Upper lobe of right lung (tissue), 1 donor: Measurements from ENCODE around the gene SRM. TPM values are rescaled to one million over a fixed set of nuclear protein-coding genes. Genes with fewer than 3 reads are reported as not detected.
A peak's percentile ranks its signal among the peaks of the same experiment; 100 is the strongest.
"Not testable (repeated sequence)": the region's sequence is repeated elsewhere in the genome, so short reads cannot be mapped to it uniquely, and the experiment has no call there.

Source experiments
- ATAC-seq: fragments of 200-7000 bp; cut with Tn5 transposase; one replicate; pipeline ENCODE4 v1.9.1; 2020; ENCODE audit warnings: mild to moderate bottlenecking, moderate library complexity
- DNase-seq: peaks from one replicate; pipeline ENCODE4 v3.0.0-alpha.2; 2020
- H3K27ac ChIP-seq: fragments of 200-600 bp; one replicate; pipeline ENCODE4 v1.8.0; 2022
- H3K27me3 ChIP-seq: fragments of 200-600 bp; one replicate; pipeline ENCODE4 v1.8.0; 2022; ENCODE audit warnings: mild to moderate bottlenecking
- H3K36me3 ChIP-seq: fragments of 200-600 bp; one replicate; pipeline ENCODE4 v1.8.0; 2022
- H3K4me1 ChIP-seq: fragments of 200-600 bp; one replicate; pipeline ENCODE4 v1.8.0; 2022
- H3K4me3 ChIP-seq: fragments of 200-600 bp; one replicate; pipeline ENCODE4 v1.8.0; 2022; ENCODE audit warnings: mild to moderate bottlenecking
- H3K9me3 ChIP-seq: fragments of 200-600 bp; one replicate; pipeline ENCODE4 v1.8.0; 2022
- CTCF ChIP-seq: fragments of 200-600 bp; IDR thresholded peaks from one replicate; pipeline ENCODE4 v1.8.0; 2022; ENCODE audit warnings: antibody characterized with exemption
- intact Hi-C: fragments of 100-400 bp; cut with DNase I; formaldehyde crosslinking; loops from one replicate; pipeline ENCODE4 v1.11.0; 2022
- total RNA-seq: library from RNA; stranded (reverse); fragmentation: NEBNext Ultra II Directional; extraction: Animal tissue kit (Norgen Biotek cat#: 25700); gene quantifications from one replicate; pipeline ENCODE4 v1.2.1, GENCODE V29; 2021
- donor health status: DM: no; HTN: yes; CAD: no; lungs with severe emphysema.

Gene SRM
- total RNA-seq, 1 donor from 2014 or later, result 46.1 TPM

- intact Hi-C loops, result no loop called here
- TF ChIP-seq CTCF, result no peak
- ATAC-seq (no peak), DNase-seq (no peak)
- H3K36me3 ChIP-seq, result peaks cover 16% of the 10 kb centered on the region
- H3K9me3 ChIP-seq, result no peaks in the 10 kb centered on the region
- H3K27ac ChIP-seq, result peak overlapping the region; percentile 90
- no peaks in the 10 kb centered on the region for H3K27me3 ChIP-seq
- peaks cover 15% of the 10 kb centered on the region for H3K4me1 ChIP-seq
- H3K4me3 ChIP-seq, result peak overlapping the region; percentile 93
These were observed 40.3 kb upstream of the SRM start for GRCh38 chr1:11100149-11100493.

GRCh38 chr1:11099310-11100148, 39.7 kb upstream of the SRM start, which contains the start of gene EXOSC10:
EXOSC10 (minus strand) TSS chr1:11099869; CDS start chr1:11099831, 38 bp downstream.
- intact Hi-C loops, result no loop called here
- DNase-seq (peak; percentile 97), ATAC-seq (peak; percentile 98)
- H3K4me3 ChIP-seq, result peak within 1 kb of the TSS; percentile 93
- no peak for TF ChIP-seq CTCF
- peaks cover 15% of the 10 kb centered on the region for H3K4me1 ChIP-seq
- H3K36me3 ChIP-seq, result peaks cover 22% of the 10 kb centered on the region
- peak within 1 kb of the TSS; percentile 90 for H3K27ac ChIP-seq
- H3K27me3 ChIP-seq, result no peaks in the 10 kb centered on the region
- H3K9me3 ChIP-seq, result no peaks in the 10 kb centered on the region

- H3K4me3 ChIP-seq, result peak overlapping the region; percentile 93
- ATAC-seq, result no peak
- peak overlapping the region; percentile 90 for H3K27ac ChIP-seq
- DNase-seq, result no peak
- TF ChIP-seq CTCF, result no peak
- no peaks in the 10 kb centered on the region for H3K27me3 ChIP-seq
- H3K36me3 ChIP-seq, result peaks cover 28% of the 10 kb centered on the region
- no peaks in the 10 kb centered on the region for H3K9me3 ChIP-seq
- H3K4me1 ChIP-seq, result peaks cover 15% of the 10 kb centered on the region
- intact Hi-C loops, result no loop called here
These were observed 39.1 kb upstream of the SRM start for GRCh38 chr1:11098931-11099309.

- ATAC-seq, H3K27ac ChIP-seq, H3K9me3 ChIP-seq, H3K4me1 ChIP-seq, H3K4me3 ChIP-seq, H3K27me3 ChIP-seq, intact Hi-C loops, DNase-seq: not testable (repeated sequence)
- peaks cover 69% of the 10 kb centered on the region for H3K36me3 ChIP-seq
These were observed 24.0 kb upstream of the SRM start for GRCh38 chr1:11083784-11084183.

GRCh38 chr1:11080931-11081330, 21.1 kb upstream of the SRM start:
- Histone ChIP-seq H3K9me3 (no peaks in the 10 kb centered on the region), H3K36me3 (peaks cover 66% of the 10 kb centered on the region), H3K27me3 (no peaks in the 10 kb centered on the region), H3K4me1 (no peaks in the 10 kb centered on the region), H3K4me3 (no peak overlapping the region), H3K27ac (no peak overlapping the region)
- intact Hi-C loops, result no loop called here
- no peak for ATAC-seq
- TF ChIP-seq CTCF, result no peak
- DNase-seq, result no peak

GRCh38 chr1:11078631-11079030, 18.8 kb upstream of the SRM start:
- no peak for ATAC-seq
- no peak for DNase-seq
- no peak for TF ChIP-seq CTCF
- H3K27me3 ChIP-seq, result no peaks in the 10 kb centered on the region
- no peaks in the 10 kb centered on the region for H3K9me3 ChIP-seq
- peaks cover 89% of the 10 kb centered on the region for H3K36me3 ChIP-seq
- H3K4me3 ChIP-seq, result no peak overlapping the region
- no peaks in the 10 kb centered on the region for H3K4me1 ChIP-seq
- intact Hi-C loops, result no loop called here
- H3K27ac ChIP-seq, result no peak overlapping the region

GRCh38 chr1:11073398-11073797, 13.6 kb upstream of the SRM start:
- H3K36me3 ChIP-seq, result peaks cover 93% of the 10 kb centered on the region
- H3K9me3 ChIP-seq, DNase-seq, H3K27me3 ChIP-seq, H3K27ac ChIP-seq, ATAC-seq, H3K4me3 ChIP-seq, intact Hi-C loops, H3K4me1 ChIP-seq: not testable (repeated sequence)
